Measurements from ENCODE around the gene GALK1.
A peak's percentile ranks its signal among the peaks of the same experiment; 100 is the strongest.
"Not testable (repeated sequence)": the region's sequence is repeated elsewhere in the genome, so short reads cannot be mapped to it uniquely, and the experiment has no call there.

The GALK1 gene

DNA sequence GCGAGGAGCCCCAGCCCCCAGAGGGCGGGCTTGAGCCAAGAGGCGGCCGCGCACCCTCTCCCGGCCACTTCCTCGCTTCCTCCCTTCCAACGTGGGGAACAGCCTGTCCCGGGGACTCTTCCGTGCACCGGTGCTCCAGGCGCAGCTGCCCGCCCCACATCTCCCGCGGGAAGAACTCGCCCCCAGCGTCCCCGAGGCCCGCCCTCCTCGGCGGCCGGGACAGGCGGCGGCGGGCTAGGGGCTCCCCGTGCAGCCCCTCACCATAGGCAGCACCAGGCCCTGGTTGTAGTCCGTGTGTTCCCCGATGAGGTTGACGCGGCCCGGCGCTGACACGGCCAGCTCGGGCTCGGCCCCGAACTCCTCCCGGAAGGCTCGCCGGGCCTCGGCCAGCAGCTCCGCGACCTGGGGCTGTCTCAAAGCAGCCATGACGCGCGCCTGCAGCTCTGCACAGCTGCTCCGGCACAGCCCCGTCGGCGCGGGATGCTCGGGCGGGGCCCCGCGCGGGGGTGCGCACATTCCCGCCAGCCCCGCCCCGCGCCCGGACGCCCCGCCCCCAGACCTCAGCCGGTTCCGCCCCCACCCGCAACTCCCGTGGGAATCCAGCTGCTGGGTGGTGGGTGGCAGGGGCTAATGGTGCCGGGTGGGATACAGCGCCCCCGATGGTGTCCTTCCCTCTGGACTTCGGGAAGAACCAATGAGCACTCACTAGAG is at the start of gene GALK1:
GALK1 (minus strand) TSS at position 482 of the 711 bp plus-strand sequence; CDS start at position 426, 56 bp downstream.
- DNase-seq (ENCODE audit: extremely low read depth in 1 of 2, low read depth in 1 of 2) = peak in 1 of 2 donors; percentile 67

DNA sequence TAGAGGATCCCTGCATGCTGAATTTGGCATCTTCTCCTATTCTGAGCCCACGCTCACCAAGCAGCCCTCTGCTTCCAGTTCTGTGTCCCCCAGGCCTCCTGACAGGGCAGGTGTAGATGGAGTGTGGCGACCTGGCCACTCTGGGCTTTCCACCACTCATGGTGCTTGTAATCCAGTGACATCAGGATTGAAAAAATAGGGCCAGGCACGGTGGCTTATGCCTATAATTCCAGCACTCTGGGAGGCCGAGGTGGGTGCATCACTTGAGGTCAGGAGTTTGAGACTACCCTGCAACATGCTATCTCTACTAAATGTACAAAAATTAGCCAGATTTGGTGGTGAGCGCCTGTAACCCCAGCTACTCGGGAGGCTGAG is 49.0 kb upstream of the GALK1 start:
- no peak for DNase-seq (ENCODE audit: extremely low read depth in 1 of 2, low read depth in 1 of 2)

DNA sequence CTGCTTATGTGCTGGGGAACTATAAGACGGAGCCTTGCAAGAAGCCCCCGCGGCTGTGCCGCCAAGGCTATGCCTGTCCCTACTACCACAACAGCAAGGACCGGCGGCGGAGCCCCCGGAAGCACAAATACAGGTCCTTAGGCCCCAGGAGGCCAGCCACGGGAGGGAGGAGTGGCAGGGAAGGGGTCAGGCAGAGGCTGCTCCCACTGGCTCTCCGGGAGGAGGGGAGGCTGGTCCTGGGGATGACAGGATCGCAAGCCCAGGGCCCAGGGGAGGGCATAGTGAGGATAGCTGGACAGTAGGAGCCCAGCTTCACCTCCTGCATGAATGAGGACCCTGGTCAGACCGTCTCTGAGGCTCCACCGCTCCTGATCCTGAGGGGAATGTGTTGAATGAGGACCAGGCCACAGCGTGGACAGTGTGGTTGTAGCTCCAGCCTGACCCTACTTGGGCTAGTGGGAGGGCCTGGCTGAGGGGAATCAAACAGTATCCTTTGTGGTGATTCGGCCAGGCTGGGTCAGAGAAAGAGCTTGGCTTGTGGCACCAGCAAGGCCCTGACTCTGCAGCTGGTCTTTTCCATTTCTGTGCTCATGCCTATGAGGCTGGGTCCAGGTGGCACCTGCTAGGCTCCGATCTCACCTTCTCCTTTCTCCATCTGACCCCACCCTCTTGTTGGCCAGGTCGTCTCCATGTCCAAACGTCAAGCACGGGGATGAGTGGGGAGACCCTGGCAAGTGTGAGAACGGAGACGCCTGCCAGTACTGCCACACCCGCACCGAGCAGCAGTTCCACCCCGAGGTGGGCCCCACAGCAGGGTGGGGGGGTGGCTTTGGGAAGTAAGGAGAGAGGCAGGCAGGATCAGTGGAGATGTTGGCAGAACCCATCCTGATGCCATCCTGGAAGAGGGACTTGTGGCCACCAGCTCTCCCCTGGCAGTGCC is 48.4 kb upstream of the GALK1 start:
- DNase-seq (ENCODE audit: extremely low read depth in 1 of 2, low read depth in 1 of 2) = no peak

DNA sequence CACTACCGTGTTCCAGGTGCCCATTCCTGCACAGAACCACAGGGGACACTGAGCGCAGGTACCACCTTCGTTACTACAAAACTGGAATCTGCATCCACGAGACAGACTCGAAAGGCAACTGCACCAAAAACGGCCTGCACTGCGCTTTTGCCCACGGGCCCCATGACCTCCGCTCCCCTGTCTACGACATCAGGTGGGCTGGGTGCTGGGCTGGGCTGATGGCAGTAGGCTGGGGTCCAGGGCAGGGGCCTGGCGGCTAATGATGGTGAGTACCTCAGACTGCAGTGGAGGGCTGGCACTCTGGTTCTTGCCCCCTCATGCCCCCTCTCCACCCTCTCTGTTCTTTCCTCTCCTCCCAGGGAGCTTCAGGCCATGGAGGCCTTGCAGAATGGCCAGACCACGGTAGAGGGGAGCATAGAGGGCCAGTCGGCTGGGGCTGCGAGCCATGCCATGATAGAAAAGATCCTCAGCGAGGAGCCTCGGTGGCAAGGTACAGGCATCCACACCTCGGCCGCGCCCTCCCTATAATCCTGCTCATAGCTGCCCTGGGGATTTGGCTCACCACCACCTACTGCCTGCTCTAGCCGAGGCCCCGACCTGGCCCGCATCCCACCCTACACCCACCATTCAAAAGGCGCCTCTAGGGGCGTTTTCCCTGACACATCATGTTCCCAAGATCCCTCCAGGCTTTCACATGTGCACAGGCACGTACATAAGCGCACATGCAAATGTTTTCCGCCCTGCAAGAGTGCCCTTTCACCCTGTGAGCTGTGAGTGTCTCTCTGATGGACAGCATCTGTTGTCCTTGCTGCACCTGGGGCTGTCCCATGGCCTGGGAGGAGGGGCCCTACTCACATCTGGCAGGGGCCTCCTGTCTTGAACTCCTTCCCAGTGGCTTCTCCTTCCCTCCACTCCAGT is 47.4 kb upstream of the GALK1 start:
- DNase-seq (ENCODE audit: extremely low read depth in 1 of 2, low read depth in 1 of 2) = no peak

DNA sequence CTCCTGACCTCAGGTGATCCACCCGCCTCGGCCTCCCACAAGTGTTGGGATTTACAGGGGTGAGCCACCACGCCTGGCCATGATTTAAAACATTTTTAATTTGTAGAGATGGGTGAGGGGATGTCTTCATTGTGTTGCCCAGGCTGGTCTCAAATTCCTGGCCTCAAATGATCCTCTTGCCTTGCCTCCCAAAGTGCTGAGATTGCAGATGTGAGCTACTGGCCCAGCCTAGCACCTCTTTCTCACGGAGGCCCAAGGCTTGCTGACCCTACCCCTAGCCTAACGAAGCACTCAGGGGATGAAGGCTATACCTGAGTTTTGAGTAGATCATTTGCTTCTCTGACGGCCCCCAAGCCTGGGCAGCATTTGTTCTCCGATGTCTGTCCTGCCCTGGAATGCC is 46.2 kb upstream of the GALK1 start:
- DNase-seq (ENCODE audit: extremely low read depth in 1 of 2, low read depth in 1 of 2) = no peak

DNA sequence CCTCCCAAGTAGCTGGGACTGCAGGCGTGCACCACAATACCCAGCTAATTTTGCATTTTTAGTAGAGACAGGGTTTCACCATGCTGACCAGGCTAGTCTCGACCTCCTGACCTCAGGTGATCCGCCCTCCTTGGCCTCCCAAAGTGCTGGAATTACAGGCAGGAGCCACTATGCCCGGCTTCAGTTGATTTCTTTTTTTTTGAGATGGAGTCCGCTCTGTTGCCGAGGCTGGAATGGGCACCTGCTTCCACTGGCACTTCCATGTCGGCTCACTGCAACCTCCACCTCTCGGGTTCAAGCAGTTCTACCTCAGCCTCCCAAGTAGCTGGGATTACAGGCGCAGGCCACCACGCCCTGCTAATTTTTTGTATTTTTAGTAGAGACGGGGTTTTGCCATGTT is 45.8 kb upstream of the GALK1 start:
- not testable (repeated sequence) for DNase-seq (ENCODE audit: extremely low read depth in 1 of 2, low read depth in 1 of 2)

DNA sequence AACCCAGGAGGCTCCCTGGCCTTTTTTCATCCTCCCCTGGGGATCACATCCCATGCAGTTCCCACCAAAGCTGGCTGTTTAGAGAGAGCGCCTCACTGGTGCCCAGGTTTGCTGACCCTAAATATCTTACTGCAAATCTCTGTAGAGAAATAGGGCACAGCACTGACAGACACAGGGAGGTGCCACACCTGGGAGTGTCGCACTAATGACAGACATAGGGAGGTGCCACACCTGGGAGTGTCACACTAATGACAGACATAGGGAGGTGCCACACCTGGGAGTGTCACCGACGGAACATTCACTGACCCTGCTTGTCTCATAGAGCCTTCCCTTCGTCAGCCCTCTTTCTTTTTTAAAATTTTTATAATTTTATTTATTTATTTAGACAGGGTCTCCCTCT is 45.2 kb upstream of the GALK1 start:
- no peak for DNase-seq (ENCODE audit: extremely low read depth in 1 of 2, low read depth in 1 of 2)

DNA sequence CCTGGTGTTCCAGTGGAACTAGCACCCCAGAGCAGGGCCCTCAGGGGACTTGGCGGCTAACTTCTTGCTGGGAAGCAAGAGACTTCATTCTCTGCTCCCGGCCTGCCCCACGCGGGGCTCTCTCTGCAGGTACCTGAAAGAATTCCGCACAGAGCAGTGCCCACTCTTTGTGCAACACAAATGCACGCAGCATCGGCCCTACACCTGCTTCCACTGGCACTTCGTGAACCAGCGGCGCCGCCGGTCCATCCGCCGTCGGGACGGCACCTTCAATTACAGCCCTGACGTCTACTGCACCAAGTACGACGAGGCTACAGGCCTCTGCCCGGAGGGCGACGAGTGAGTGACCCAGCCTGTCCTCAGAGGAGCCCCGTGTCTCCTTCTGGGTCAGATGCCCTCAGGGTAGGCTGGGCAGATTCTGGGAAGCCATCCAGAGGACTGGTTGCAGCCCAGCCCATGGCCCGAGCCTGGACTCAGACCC is 44.7 kb upstream of the GALK1 start:
- no peak for DNase-seq (ENCODE audit: extremely low read depth in 1 of 2, low read depth in 1 of 2)

DNA sequence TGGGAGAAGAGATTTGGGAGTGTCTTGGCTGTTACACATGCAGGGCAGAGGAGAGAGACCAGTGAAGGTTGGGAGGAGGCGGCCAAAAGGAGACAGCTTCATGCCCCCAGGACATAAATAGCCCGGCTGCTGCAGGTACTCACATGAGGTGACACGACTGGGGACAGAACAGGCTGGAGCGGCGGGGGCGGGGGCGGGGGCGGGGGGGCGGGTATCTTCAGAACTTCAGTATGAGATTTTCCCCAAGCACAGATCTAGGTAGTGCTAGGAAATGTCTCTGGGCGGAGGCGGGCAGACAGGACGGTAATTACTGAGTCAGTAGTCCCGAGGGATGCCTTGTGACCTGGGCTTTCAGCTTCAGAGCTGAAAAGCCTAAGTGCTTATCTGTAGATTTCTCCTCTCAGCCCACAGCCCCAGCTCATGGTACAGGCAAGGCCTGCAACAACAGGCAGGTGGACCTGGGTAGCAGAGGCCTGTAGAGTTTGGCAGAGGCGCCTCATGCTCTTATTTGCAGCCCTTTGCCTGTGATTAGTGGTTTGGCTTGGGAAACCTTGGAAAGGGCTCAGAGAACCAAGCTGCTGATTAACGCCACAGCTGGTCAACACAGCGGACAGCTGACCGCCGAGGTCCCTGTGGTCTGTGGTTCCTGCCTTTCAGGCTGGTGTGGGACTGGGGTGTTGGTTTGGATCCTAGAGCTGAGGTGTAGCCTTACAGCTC is 44.1 kb upstream of the GALK1 start:
- DNase-seq (ENCODE audit: extremely low read depth in 1 of 2, low read depth in 1 of 2) = no peak

DNA sequence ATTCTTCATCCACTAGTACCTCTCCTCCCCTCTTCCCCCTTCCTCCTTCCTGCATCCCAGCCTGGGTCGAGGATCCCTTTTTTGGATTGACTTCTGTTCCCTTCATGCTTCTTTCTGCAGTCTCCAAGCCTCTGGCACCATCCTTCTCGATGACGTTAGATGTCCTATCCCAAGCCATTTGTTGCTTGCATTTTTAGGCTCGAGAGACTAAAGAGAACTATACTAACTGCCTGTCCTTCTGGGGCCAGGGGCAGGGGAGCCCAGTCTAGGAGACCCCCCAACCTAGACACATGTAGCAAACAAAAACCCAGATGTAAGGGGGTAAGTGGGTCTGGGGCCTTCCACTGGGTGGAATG is 43.5 kb upstream of the GALK1 start:
- DNase-seq (ENCODE audit: extremely low read depth in 1 of 2, low read depth in 1 of 2) = no peak

DNA sequence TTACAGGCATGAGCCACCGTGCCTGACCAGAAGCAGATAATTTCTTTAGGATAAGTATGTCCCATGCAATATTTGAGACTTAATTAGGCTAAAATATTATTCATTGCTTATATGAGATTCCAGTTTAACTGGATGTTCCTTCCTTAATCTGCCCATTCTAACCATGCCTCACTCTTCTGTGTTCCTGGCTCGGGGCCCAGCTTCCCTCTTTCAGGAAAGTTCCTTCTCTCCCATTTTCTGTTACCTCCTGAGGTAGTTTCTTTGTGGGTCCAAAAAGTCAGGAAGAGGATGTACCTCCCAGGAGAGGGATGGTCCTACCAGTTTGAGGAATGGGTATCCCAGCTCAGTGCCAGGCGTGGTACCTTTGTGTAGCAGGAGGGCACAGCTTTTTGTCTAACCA is 42.9 kb upstream of the GALK1 start:
- no peak for DNase-seq (ENCODE audit: extremely low read depth in 1 of 2, low read depth in 1 of 2)

DNA sequence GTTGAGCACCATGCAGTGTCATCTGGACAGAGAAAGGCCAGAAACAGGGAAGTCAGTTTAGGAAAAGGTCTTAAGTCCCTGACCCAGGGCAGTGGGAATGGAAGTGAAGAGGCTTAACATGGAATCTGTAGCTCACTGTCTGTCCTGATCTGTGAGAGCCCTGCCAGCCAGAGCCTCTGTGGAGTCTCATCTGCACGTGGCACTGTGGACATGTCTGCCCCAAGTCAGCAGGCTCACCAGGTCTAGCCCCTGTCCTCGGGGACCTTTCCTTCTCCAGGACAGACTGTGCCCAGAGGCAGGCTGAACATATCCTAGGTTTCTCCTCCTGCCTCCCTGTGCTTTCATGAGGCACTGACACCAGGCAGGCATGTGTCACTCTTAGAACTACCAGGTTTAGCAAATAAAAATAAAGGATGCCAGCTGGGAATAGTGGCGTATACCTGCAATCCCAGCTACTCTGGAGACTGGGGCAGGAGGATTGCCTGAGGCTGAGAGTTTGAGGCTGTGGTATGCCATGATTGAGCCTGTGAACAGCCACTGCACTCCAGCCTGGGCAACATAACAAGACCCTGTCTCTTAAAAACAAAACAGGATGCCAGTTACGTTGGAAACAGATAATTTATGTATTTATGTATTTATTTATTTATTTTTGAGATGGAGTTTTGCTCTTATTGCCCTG is 42.0 kb upstream of the GALK1 start:
- no peak for DNase-seq (ENCODE audit: extremely low read depth in 1 of 2, low read depth in 1 of 2)

DNA sequence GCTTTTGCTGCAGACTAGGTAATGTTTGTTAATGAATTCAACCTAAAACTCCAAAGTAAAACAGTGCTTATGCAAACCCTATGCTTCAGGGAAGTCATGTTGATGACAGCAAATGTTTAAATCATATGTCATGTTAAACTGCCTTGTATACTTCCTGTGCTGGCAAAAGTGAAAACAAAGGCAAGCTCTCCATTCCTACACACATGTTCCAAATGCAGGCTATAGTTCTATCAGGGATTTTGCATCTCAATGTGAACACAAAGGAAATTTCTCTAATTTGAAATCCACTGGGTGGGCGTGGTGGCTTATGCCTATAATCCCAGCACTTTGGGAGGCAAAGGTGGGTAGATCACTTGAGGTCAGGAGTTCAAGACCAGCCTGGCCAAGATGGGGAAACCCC is 38.9 kb upstream of the GALK1 start:
- DNase-seq (ENCODE audit: extremely low read depth in 1 of 2, low read depth in 1 of 2) = no peak

DNA sequence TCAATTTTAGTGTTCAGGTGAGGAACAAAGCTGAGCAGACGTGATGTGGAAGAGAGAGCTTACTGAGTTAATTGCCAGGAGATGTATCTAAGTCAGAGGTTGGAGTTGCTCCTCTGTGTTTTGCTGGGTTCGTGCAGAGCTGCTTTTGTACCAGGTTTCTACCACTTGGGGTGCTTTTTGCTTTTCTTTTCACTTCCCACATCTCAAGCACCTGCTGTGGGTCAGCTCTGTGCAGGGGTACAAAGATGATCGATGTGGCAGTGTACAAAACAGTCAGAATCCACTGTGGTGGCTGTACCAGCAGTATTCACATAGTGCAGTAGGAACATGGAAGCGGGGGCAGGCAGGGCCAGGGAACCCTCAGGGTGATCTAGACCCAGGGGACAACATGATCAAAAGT is 34.4 kb upstream of the GALK1 start:
- DNase-seq (ENCODE audit: extremely low read depth in 1 of 2, low read depth in 1 of 2) = no peak

DNA sequence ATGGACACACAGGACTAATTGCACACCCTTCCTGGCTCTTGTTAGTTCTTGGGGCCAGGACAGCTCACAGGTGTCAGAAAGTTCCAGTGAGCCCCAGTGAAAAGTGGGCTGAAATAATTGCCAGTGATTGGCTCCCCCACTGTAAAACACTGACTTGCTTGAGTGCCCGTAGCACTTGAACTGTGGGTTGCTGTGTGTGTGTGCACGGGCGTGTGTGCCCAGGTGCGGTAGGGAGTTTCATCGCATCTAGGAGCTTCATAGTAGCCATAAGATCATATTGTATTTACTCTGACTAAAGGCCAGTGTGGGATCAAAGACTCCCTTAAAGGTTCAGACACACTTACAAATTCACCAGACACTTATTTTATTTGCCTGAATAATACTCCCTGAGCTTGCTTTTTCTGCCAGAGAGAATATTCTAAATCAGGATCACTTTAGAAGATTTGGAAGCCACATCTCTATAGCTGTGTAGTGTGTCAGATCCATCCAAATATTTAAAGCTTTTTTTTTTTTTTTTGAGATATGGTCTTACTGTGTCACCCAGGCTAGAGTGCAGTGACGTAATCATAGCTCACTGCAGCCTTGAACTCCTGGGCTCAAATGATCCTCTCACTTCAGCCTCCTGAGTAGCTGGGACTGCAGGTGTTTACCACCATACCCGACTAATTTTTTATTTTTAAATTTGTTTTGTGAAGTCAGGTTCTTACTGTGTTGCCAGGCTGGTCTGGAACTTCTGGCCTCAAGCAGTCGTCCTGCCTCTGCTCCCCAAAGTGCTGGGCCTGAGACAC is 31.0 kb upstream of the GALK1 start:
- DNase-seq (ENCODE audit: extremely low read depth in 1 of 2, low read depth in 1 of 2) = no peak

DNA sequence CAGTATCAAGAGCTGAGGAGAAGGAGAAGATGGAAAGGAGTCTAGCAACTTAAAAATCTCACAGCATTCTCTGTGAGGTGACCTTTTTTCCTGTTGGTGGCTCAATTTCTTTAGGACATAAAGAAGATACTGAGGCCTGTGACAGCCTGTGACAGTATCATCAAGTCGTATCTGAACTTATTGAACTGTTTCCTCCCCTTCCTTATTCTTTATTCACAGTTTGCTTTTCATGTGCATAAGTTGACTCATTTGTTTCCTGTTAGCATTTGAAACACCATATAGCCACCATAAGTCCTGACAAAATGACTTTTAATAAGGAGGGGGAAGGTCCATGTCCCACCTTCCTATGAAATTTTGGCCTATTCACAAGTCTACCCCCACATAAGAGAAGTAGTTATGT is 28.5 kb upstream of the GALK1 start:
- DNase-seq (ENCODE audit: extremely low read depth in 1 of 2, low read depth in 1 of 2) = no peak

DNA sequence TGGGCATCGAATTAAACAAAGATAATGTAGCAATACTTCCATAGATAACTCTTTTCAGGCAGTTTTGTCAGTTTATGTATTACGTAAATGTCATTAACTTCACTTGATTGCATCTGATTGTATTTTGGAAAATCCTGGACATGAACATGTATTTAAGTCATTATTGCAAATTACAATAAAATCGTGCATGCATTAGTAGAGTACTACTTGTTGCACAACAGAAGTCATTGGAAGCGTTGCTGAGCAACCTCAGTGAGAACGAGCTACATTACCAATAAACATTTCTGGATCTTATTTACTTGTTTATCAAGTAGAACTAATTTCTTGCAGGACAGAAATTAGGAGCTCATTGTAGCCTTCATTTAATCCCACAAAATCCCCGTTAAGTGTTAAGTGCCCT is 26.3 kb upstream of the GALK1 start:
- no peak for DNase-seq (ENCODE audit: extremely low read depth in 1 of 2, low read depth in 1 of 2)

DNA sequence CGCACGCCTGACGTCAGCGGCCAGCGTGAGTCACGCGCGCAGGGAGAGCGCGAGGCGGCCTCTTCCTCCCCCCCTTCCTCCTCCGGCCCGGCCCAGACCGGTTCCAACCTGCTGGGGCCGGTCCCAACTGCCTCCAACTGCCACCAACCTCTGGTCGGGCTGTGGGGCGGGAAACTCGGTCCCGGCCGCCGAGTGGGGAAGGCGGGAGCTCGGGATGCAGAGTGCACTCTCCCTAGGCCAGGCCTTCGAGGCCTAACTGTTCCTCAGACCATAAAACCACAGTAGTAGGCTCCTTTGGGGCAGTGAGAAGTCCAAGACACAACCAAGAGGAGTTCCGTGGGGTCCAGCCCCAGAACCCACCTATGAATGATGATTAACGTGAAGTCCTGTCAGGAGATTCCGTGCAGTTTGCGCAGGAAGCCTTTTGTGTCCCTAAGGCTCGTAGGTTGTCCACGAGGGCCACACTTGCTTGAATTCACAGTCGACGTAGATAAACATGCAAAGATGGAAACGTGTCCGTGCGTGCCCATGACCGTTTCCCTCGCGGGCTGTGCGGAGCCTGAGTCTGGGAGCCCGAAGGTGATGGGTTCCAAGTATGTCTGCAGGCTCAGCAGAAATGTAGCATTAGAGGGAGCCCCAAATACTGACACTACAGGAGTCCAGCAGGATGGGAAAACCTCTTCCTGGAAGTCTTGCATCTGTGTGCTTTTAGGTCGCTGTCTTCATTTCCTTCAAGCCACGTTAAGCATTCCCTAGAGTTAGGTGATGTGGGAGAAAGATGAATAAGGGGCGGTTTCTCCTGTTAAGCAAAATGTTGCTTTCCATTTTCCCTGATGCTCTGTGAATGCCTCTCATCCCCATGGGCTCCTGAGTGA is 20.3 kb upstream of the GALK1 start:
- peak in 1 of 2 donors; percentile 57 for DNase-seq (ENCODE audit: extremely low read depth in 1 of 2, low read depth in 1 of 2)
